ENCODE results near the gene CREB5.

The CREB5 gene

GRCh38 chr7:28729281-28729680, 317.0 kb downstream of the CREB5 start:
- H3K9me3 ChIP-seq (ENCODE audit: insufficient read depth, low read length, severe bottlenecking) = no peaks in the 10 kb centered on the region
- no peaks in the 10 kb centered on the region; the same call in 1 of the 2 replicates for H4K20me1 ChIP-seq (ENCODE audit: insufficient read depth, low read length)
- DNase-seq = no peak
- no peak overlapping the region for H2AFZ ChIP-seq (ENCODE audit: low read depth, low read length)
- no peak overlapping the region for H3K4me3 ChIP-seq (ENCODE audit: low read depth in 1 of 2, low read length in 2 of 2)
- peaks cover 10% of the 10 kb centered on the region for H3K27me3 ChIP-seq (ENCODE audit: insufficient read depth, low read length, poor library complexity)
- H3K4me2 ChIP-seq (ENCODE audit: insufficient read depth, low read length) = no peak overlapping the region
- no peaks in the 10 kb centered on the region for H3K4me1 ChIP-seq (ENCODE audit: insufficient read depth, low read length)
- H3K9ac ChIP-seq (ENCODE audit: low read depth, low read length) = no peak overlapping the region
- TF ChIP-seq EZH2 (IDR thresholded peaks at IDR 0.05; ENCODE audit: borderline replicate concordance, low read depth, low read length, severe bottlenecking) (no peak), CTCF (IDR thresholded peaks at IDR 0.05; ENCODE audit: borderline replicate concordance, extremely low read depth, low read length, poor library complexity, severe bottlenecking) (no peak)
- H3K36me3 ChIP-seq (ENCODE audit: insufficient read depth, low read length) = no peaks in the 10 kb centered on the region
- H3K27ac ChIP-seq (ENCODE audit: low read length) = no peak overlapping the region
- no peak for ATAC-seq (ENCODE audit: insufficient read depth, low read depth)
- no peaks in the 10 kb centered on the region for H3K79me2 ChIP-seq (ENCODE audit: insufficient read depth, low read length)

- no peak overlapping the region for H3K4me2 ChIP-seq (ENCODE audit: insufficient read depth, low read length)
- no peaks in the 10 kb centered on the region; the same call in 1 of the 2 replicates for H4K20me1 ChIP-seq (ENCODE audit: insufficient read depth, low read length)
- peaks cover 10% of the 10 kb centered on the region for H3K27me3 ChIP-seq (ENCODE audit: insufficient read depth, low read length, poor library complexity)
- no peak overlapping the region for H3K27ac ChIP-seq (ENCODE audit: low read length)
- H2AFZ ChIP-seq (ENCODE audit: low read depth, low read length) = no peak overlapping the region
- no peak for DNase-seq
- no peaks in the 10 kb centered on the region for H3K4me1 ChIP-seq (ENCODE audit: insufficient read depth, low read length)
- H3K4me3 ChIP-seq (ENCODE audit: low read depth in 1 of 2, low read length in 2 of 2) = no peak overlapping the region
- no peaks in the 10 kb centered on the region for H3K79me2 ChIP-seq (ENCODE audit: insufficient read depth, low read length)
- H3K36me3 ChIP-seq (ENCODE audit: insufficient read depth, low read length) = no peaks in the 10 kb centered on the region
- no peak overlapping the region for H3K9ac ChIP-seq (ENCODE audit: low read depth, low read length)
- TF ChIP-seq EZH2 (IDR thresholded peaks at IDR 0.05; ENCODE audit: borderline replicate concordance, low read depth, low read length, severe bottlenecking) (no peak), CTCF (IDR thresholded peaks at IDR 0.05; ENCODE audit: borderline replicate concordance, extremely low read depth, low read length, poor library complexity, severe bottlenecking) (no peak)
- H3K9me3 ChIP-seq (ENCODE audit: insufficient read depth, low read length, severe bottlenecking) = no peaks in the 10 kb centered on the region
- ATAC-seq (ENCODE audit: insufficient read depth, low read depth) = no peak
These were observed 317.4 kb downstream of the CREB5 start for GRCh38 chr7:28729727-28730126.

GRCh38 chr7:28731092-28731658, 318.9 kb downstream of the CREB5 start:
- H3K4me1 ChIP-seq (ENCODE audit: insufficient read depth, low read length) = no peaks in the 10 kb centered on the region
- peaks cover 10% of the 10 kb centered on the region for H3K27me3 ChIP-seq (ENCODE audit: insufficient read depth, low read length, poor library complexity)
- no peak overlapping the region for H3K27ac ChIP-seq (ENCODE audit: low read length)
- no peaks in the 10 kb centered on the region for H3K79me2 ChIP-seq (ENCODE audit: insufficient read depth, low read length)
- H3K9me3 ChIP-seq (ENCODE audit: insufficient read depth, low read length, severe bottlenecking) = no peaks in the 10 kb centered on the region
- H3K36me3 ChIP-seq (ENCODE audit: insufficient read depth, low read length) = no peaks in the 10 kb centered on the region
- H3K4me2 ChIP-seq (ENCODE audit: insufficient read depth, low read length) = no peak overlapping the region
- H2AFZ ChIP-seq (ENCODE audit: low read depth, low read length) = no peak overlapping the region
- ATAC-seq (ENCODE audit: insufficient read depth, low read depth) (no peak), DNase-seq (no peak)
- TF ChIP-seq EZH2 (IDR thresholded peaks at IDR 0.05; ENCODE audit: borderline replicate concordance, low read depth, low read length, severe bottlenecking) = no peak
- no peak for TF ChIP-seq CTCF (IDR thresholded peaks at IDR 0.05; ENCODE audit: borderline replicate concordance, extremely low read depth, low read length, poor library complexity, severe bottlenecking)
- H4K20me1 ChIP-seq (ENCODE audit: insufficient read depth, low read length) = no peaks in the 10 kb centered on the region; the same call in 1 of the 2 replicates
- no peak overlapping the region for H3K4me3 ChIP-seq (ENCODE audit: low read depth in 1 of 2, low read length in 2 of 2)
- no peak overlapping the region for H3K9ac ChIP-seq (ENCODE audit: low read depth, low read length)

Measured in DND-41 (cell line).